HepG2 (cell line): ENCODE data around the gene CD109.

Experiments used
- IKZF5 ChIP-seq: IDR thresholded peaks from 2 replicates; pipeline ENCODE4 v1.6.1; 2018; ENCODE audit warnings: missing genetic modification reagents, mild to moderate bottlenecking, missing compliant biosample characterization
- IRF1 ChIP-seq: sonication (generic); formaldehyde crosslinking; IDR thresholded peaks from 2 replicates; pipeline ENCODE4 v1.4.0; 2020; ENCODE audit warnings: low read depth, mild to moderate bottlenecking, missing genetic modification reagents
- MTA3 ChIP-seq: sonication (generic); formaldehyde crosslinking; IDR thresholded peaks from 2 replicates; pipeline ENCODE4 v1.4.0; 2020; ENCODE audit warnings: missing genetic modification reagents
- ZFP36 ChIP-seq: fragments of 150-350 bp; IDR thresholded peaks from 2 replicates; pipeline ENCODE4 v1.6.1; 2018; ENCODE audit warnings: borderline replicate concordance, low read length, low read depth; ENCODE audit not compliant: partially characterized antibody
- TF ChIP-seq, protein P1 (sequence below), 2 experiments: sonication (generic) in 1 of 2; formaldehyde crosslinking in 1 of 2; IDR thresholded peaks; 2 replicates each; pipeline versions ENCODE4 v1.5.1 to v1.6.1; 2011 to 2020; ENCODE audit warnings: borderline replicate concordance in 1 of 2, low read depth in 1 of 2, low read length in 1 of 2, mild to moderate bottlenecking in 1 of 2, missing genetic modification reagents in 1 of 2, moderate library complexity in 1 of 2

DNA sequence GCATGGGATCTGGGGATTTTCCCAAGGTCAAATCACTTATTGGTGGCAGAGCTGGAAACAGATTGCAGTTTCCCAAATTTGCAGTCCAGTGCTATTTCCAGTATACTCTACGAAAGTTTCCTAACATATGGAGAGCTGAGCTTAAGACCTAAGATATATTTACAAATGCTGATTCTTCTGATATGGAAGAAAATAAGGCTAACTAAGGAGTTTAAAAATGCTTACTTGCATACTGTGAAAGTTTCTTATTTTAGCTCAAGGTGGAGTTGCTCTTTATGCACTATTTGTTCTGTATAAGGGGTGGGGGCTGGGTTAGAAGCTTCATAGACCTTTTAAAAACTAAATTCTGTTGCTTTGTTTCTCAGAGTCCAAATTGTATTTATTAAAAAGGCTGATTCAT lies 7.5 kb downstream of the CD109 start:
- no peak for TF ChIP-seq IKZF5 (CRISPR knock-in tag)
- no peak for TF ChIP-seq ZFP36
- TF ChIP-seq IRF1 (CRISPR knock-in tag) = no peak
- TF ChIP-seq, protein P1, sequence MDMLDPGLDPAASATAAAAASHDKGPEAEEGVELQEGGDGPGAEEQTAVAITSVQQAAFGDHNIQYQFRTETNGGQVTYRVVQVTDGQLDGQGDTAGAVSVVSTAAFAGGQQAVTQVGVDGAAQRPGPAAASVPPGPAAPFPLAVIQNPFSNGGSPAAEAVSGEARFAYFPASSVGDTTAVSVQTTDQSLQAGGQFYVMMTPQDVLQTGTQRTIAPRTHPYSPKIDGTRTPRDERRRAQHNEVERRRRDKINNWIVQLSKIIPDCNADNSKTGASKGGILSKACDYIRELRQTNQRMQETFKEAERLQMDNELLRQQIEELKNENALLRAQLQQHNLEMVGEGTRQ (IDR thresholded peaks at IDR 0.05; ENCODE audit: low read depth, low read length) = no peak
- TF ChIP-seq, protein P1 (CRISPR knock-in tag; IDR thresholded peaks at IDR 0.05; ENCODE audit: borderline replicate concordance) = no peak
- no peak for TF ChIP-seq MTA3 (CRISPR knock-in tag)
